Thyroid gland (tissue), 4 donors: ENCODE measurements around the gene C11orf58.

Experiments used
- POLR2A ChIP-seq, 2 donors: fragments of 450-650 bp; IDR thresholded peaks; one replicate each; pipeline ENCODE4 v1.6.1; 2017; ENCODE audit warnings: antibody characterized with exemption in 2 of 2, mild to moderate bottlenecking in 2 of 2, moderate library complexity in 1 of 2
- TF ChIP-seq, protein P1 (sequence below), 6 experiments: fragments of 200-600 bp in 3 of 6; fragments of 450-650 bp in 3 of 6; sonication (generic) in 3 of 6; IDR thresholded peaks; one replicate each; pipeline ENCODE4 v1.5.1; 2016 to 2019; ENCODE audit warnings: antibody characterized with exemption in 6 of 6, mild to moderate bottlenecking in 2 of 6, inconsistent platforms in 1 of 6, moderate library complexity in 1 of 6

- TF ChIP-seq, protein P1, sequence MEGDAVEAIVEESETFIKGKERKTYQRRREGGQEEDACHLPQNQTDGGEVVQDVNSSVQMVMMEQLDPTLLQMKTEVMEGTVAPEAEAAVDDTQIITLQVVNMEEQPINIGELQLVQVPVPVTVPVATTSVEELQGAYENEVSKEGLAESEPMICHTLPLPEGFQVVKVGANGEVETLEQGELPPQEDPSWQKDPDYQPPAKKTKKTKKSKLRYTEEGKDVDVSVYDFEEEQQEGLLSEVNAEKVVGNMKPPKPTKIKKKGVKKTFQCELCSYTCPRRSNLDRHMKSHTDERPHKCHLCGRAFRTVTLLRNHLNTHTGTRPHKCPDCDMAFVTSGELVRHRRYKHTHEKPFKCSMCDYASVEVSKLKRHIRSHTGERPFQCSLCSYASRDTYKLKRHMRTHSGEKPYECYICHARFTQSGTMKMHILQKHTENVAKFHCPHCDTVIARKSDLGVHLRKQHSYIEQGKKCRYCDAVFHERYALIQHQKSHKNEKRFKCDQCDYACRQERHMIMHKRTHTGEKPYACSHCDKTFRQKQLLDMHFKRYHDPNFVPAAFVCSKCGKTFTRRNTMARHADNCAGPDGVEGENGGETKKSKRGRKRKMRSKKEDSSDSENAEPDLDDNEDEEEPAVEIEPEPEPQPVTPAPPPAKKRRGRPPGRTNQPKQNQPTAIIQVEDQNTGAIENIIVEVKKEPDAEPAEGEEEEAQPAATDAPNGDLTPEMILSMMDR (IDR thresholded peaks at IDR 0.05), result no peak
- TF ChIP-seq POLR2A (IDR thresholded peaks at IDR 0.05), result no peak
These were observed 56.7 kb downstream of the C11orf58 start for GRCh38 chr11:16795146-16795545.
